GM19023 (cell line): ENCODE measurements around the gene RFNG.

Experiments used
- ATAC-seq: cut with Tn5 transposase; IDR thresholded peaks from one replicate; pipeline ENCODE4 v1.9.1; 2021; ENCODE audit warnings: mild to moderate bottlenecking, moderate library complexity; ENCODE audit not compliant: unreplicated experiment

RFNG gene

DNA sequence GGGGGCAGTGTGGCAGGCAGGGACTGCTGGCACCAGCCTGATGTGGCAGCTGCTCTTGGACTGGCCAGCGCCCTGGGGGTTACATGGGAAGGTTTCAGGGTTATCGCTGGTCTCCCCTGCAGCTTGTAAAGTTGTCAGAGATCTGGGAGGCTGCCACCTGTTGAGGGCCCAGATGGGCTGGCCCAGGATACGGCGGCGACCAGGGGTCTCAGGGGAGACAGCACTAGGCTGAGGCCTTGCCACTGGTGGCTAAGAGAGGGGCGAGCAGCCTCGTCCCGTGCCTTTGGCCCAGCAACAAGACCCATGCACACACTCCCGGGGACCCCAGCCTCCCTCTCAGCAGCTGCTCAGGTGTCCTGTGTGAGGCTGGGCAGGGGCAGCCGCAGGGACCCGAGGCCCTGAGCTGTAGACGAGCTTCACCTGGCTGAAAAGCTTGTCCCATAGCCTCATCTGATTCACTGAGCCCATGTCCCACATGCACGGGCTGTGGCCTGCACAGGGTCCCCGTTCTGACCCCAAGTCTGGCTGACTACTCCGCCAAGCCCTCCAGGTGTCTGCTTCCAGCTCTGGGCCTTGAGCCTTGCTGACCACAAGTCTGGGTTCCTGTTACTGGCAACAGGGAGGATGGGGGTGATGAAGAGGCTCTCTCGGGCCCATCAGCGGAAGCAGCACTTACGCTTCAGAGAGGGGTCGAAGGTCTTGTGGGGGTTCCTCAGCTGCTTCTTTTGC is 7.8 kb upstream of the RFNG start:
- no peak for ATAC-seq

DNA sequence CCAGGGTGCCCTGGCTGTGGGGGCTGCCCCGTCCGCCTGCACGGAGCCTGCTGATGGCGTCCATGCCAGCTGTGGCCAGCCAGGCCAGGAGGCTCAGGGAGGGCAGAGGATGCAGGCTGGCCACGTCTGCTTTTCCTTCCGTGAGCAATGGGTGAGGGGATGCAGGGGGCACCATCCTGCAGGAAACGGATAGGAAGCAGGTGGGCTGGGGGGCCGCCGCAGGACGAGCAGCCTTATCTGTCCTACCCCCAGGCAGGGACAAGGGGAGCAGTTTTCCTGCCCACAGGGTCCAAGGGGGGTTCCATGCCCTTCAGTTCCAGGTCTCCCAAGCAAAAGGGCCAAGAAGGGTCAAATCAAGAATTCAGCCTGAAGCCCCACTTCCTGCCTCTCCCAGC is 7.2 kb upstream of the RFNG start:
- no peak for ATAC-seq

DNA sequence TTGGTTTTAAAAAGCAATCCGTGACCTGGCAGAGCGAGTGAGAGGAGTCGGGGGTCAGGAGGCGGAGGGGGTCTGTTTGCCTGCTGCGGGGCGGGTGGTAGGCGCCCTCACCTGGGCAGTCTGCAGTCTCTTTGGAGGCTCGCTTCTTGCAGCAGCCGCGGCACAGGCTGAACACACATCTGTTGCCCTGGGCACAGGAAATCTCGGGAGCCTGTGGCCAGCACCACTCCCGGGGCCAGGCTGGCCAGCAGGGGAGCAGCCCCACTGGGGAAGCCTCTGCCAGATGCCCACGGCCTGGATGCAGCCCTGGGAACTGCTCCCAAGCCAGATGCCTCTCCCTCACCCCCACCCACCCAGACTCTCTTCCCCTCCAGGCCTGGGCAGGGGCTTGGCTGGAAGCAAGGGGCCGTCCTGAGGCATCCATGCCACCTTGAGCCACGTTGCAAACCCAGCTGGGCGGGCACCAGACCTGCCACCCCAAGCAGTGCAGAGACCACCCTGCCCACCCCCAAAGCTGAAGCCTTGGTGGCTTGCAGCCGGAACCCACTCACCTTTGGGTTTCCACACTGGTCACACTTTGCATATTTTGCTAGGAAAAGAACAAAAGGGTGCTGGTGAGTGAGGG is 6.7 kb upstream of the RFNG start:
- ATAC-seq: no peak

DNA sequence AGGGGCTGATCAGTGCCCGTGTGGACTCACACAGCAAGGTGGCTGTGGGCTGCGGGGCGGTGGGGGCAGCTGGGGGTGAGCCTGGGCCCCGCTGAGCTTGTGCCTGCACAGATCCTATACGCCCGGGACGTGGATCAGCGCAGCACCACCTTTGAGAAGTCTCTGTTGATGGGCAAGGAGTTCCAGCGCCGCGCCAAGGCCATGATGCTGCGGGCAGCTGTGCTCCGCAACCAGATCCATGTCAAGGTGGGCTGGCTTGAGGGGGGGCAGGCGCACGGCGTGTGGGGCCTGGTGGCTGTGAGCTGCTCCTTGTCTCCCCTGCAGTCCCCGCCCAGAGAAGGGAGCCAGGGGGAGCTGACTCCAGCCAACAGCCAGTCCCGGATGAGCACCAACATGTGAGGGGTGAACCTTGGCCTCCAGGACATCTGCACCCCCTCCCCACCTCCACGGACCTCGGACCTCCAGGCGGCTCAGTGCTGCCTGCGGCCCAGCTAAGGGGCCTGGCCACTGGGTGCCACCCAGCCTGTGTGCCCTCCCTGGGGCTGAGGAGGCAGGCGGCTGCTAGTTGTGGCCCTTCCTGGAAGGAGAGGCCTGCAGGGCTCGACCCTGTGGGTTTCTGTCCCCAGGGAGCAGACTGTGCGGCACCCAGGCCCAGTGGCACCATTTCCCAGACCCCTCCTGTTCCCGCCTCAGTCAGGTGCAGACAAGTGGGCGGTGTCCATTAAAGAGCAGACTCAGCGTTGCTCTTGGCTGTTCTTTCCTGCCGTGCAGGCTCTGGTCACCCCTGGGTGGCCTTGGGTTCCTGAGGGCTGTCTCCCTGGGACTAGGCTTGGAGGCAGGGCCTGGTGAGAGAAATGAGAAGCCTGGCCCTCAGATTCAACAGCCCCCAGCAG is 5.4 kb upstream of the RFNG start:
- ATAC-seq: no peak

DNA sequence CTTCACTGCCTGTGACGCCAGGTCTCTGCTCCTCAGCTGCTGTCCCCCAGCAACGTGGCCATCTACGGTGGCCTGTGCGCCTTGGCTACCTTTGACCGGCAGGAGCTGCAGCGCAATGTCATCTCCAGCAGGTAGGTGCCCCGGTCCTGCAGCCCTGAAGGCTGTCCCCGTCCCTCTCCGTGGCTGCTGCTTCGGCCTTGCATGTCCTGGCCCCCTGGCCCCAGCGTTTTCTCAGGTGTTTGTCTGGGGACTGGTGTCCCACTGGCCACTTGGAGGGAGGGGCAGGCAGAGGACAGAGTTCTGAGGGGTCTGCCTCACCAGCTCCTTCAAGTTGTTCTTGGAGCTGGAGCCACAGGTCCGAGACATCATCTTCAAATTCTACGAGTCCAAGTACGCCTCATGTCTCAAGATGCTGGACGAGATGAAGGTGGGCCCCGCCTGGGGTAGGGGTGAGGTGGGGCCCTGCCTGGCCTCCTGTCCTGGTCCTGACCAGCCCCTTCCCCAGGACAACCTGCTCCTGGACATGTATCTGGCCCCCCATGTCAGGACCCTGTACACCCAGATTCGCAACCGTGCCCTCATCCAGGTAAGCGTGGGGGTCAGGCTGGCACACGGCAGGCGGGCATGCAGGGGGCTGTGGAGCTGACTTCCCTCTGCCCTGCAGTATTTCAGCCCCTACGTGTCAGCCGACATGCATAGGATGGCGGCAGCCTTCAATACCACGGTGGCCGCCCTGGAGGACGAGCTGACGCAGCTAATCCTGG is 4.5 kb upstream of the RFNG start:
- no peak for ATAC-seq

DNA sequence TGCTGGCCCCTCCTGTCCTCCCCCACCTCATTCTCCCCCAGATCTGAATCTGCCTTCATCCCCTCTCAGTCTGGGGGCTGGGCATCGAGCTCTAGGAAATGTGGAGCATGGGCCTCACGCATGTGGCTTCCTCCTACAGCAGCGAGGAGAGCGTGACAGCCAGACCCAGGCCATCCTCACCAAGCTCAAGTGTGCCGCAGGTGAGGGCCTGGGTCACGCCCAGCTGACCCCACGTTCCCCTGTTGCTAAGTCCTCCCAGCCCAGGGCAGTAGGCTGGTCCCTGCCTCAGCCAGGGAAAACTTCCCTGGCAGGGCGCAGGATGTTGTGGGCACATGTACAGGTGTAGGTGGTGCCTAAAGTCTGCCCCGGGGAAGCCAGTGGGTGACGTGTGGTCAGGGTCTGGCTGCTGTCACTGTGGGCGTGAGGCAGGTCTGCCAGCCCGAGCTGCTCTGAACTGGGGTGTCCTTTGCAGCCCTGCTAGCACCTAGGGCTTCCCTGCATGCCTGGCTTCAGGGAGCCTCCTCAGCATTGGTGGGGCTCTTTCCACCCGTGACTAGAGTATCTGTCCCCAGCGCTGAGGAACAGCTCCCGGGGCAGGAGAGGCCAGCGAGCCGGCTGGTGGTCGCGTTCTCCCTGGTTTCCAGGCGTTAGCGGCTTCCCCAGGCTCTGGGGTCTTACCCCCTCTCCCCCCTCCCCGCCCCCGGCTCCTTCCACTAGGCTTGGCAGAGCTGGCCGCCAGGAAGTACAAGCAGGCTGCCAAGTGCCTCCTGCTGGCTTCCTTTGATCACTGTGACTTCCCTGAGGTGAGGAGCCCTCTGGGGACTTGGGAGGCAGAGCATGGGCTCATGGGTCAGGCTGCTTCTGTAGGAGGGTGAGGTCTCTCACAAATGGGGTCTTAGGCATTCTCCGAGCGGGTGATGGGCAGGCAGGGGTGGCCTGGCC is 3.7 kb upstream of the RFNG start:
- ATAC-seq: no peak

DNA sequence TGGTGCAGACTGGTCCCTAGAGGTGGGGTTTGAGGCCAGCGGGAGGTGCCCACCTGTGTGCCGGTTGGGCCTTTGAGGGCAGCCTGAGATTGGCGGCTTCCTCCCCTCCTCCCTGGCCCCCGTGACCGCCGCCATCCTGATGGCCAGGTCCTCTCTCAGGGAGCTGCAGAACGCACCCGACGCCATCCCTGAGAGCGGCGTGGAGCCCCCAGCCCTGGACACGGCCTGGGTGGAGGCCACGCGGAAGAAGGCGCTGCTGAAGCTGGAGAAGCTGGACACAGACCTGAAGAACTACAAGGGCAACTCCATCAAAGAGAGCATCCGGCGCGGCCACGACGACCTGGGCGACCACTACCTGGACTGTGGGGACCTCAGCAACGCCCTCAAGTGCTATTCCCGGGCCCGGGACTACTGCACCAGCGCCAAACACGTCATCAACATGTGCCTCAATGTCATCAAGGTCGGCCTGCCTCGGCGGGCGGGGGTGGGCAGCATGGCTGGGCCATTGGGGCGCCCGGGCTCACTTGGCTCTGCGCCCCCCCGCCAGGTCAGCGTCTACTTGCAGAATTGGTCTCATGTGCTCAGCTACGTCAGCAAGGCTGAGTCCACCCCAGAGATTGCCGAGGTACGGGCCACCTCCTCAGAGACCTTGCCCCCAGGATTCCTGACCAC is 2.9 kb upstream of the RFNG start:
- no peak for ATAC-seq

DNA sequence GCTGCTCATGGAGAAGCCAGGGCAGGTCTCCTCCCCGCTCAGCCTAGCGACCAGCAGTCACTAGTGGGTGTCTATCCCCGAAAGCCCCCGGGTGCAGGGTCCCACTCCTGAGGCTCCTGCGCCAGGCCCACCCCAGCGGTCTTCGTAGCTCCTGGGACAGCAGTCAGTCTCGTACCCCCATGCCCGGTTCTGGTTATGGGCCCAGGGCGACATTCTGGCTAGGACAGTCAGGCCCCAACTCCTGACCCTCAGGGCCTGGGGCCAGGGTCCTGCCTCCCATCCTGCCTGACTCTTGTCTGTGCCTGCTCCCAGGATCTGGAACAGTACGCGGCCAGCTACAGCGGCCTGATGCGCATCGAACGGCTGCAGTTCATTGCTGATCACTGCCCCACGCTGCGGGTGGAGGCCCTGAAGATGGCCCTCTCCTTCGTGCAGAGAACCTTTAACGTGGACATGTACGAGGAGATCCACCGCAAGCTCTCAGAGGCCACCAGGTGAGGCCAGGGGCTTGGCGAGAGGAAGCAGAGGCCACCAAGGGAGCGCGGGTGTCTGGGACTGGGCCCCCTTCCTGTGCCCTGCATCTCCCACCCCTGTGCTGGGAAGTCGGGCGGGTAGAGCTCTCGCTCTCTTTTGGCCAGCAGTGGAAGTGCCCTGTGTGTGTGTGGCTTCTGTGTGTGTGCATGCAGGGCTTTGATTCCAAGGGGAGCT is 2.1 kb upstream of the RFNG start:
- no peak for ATAC-seq

DNA sequence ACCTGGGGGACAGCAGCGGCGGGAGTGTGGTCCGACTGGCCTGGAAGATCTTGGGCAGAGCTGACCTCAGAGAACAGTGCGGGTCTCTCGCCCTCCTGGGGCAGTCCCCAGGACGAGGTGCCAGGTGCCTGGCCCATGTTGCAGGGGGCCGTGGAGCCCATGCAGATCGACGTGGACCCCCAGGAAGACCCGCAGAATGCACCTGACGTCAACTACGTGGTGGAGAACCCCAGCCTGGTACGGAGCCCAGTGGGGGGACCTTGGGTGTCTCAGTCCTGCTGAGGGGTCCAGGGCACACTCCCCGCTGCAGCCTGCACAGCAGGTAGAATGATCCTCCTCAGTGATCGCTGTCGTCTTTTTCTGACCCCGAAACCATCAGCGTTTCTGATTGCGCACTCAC is 1.5 kb upstream of the RFNG start:
- no peak for ATAC-seq

DNA sequence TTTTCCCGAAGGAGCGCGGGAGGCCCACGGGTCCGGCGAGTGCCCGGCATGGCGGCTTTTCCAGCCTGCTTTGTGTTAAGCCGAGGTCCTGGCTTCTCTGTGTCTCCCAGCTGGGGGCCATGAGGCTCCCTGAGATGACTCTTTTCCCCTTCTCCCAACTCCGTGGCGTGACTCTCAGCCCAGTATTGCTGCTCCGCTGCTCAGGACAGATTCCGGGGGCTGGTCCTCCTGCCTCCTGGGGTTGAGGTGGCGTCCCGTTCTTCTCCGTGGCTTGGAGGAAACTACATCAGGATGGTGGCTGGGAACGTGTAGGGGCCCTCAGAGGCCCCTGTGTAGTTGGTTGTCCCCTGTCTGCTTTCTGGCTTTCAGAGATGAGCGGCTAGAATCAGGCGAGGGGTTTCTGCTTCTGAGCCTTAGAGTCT is 1.0 kb upstream of the RFNG start:
- no peak for ATAC-seq

DNA sequence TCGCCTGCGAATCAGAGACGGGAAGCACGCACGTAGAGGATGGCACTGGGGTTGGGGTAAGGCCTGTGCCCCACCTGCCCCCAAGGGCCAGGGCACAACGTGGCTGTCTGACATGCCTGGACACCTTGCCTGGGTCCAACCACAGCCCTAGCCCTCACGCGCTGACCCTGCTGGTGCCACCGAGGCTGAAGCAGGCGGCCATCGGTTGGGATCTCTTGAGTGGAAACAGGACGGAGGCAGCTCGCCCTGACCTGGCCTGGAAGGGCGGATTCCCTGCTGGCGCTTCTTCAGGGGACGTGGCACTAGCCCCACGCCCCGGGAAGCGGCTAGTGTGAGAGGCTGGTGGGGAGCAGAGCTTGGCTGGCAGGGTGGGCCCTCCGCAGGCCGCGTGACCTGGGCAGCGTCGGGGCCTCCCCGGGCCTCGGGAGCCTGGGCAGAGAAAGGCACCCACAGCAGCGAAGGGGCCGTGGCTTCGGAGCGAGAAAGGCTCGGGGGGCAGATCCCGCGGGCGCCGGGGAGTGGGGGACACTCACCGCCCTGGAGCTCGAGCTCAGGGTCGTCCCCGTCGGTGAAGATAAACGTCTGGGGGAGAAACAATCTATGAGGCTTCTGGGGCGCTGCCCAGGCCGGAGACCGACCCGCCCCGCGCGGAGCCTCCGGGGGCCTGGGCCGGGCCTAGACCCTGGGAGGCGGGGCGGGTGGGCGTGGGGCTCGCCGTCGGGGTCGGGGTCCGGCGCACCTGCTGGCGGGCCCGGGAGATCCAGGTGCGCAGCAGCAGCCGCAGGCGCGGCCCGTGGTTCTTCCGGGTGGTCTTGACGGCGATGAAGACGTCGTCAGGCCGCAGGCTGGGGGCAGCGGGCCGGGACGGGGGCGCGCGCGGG is 610 bp downstream of the RFNG start:
- no peak for ATAC-seq

DNA sequence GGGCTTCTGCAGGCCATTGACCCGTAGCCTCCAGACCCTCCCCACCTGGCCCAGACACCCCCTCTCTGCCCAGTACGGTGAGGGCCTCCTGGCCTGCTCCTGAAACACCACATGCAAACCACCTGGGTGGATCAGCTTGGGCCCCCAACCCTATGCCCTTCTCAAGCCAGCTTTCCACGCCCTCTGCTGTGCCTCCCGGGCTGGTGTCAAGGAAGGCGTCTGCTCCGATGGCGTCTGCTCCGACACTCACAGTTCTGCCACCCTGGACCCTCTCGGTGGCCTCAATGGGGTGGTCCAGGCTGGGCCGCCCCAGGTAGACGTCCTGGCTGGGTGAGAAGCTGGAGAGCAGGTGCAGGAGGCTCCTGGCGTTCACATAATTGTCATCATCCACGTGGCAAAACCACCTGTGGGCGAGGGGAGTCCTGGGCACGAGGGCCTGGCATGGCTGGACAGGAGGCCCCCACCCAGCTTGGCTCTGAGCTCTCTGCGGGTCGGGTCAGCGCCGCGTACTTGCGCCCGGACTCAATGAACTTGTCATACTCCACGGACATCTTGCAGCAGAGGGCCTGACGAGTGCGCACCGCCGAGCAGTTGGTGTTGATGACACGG is 1.4 kb downstream of the RFNG start:
- ATAC-seq: no peak

DNA sequence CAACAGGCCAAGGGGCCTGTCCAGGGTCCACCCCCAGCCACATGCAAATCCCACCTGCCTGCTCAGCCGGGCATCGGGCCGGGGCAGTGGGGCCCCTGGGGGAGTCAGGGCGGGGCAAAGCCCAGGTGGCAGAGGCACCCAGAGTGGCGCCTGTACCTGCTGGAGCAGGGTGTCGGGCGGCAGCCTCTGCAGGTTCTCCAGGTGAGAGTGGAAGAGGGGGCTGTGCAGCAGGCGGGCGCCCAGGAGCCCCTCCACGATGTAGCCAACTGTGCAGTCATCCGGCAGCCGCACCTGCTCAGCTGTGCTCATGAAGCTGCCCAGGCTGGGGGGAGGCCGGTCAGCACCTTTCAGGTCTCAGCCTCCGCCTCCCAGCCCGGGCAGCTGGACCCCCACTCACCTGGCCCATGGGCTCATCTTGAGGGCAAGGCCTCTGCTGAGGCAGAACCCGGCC is 2.1 kb downstream of the RFNG start:
- no peak for ATAC-seq

DNA sequence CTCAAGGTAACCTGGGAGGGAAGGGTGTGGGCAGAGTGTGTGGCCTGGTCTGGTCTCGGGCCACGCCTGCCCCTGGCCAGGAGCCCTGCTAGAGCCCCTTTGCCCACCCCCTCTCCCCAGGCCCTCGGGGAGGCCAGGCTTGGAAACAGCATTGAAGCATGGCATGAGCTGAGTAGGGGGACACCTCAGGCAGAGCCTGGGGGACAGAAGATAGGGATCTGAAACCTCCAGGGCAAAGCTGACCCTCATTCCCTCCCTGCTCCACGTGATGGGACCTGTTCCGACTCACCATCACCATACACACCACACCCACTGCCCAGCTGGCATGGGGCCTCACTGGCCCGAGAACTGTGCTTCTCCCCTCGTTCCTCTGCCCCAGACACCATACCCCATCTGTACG is 2.5 kb downstream of the RFNG start:
- ATAC-seq: no peak

DNA sequence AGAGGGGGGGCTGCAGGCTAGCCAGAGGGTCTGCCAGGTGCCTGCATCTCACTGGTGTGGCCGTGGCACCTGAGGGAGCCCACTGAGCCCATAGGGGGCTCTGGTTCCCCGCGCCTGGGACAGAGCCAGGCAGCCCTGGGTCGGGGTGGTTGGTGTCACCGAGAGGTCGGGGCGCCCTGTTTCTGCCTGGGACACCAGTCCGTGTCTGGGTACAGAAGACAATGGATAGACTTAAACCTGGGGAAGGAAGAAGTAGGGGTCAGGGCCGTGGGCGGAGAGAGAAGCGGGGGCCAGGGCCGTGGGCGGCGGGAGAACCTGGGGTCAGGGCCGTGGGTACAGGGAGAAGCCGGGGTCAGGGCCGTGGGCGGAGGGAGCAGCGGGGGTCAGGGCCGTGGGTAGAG is 3.0 kb downstream of the RFNG start:
- no peak for ATAC-seq

DNA sequence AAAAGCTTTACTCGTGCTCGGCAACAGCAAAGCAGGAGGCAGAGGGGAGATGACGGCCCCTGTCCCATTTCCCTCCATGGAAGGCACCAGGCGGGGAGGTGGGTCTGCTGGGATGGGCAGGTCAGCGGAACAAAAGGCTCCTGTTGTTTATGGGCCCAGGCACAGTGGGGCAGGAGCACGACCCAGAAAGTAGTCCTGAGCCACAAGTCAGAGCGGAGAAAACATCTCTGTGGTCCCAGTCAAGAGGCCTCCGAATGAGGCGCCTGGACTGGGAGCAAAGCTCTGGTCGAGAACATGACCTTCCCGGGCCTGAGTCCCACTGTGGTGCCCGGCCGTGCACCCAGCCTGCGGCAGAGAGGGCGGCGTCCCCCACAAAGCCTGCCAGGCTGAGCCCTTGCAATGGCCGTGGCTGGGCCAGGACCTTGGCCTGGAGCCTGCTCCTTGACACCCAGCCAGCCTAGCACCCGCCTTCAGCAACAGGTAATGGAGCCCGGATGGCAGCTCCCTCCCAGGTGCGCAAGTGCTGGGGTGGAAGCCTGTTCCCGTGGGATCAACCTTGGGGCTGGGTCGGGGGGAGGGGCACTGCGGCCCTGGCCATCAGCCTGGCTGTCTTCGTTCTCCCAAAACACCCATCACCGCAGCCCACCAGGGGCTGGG is 3.6 kb downstream of the RFNG start:
- no peak for ATAC-seq

DNA sequence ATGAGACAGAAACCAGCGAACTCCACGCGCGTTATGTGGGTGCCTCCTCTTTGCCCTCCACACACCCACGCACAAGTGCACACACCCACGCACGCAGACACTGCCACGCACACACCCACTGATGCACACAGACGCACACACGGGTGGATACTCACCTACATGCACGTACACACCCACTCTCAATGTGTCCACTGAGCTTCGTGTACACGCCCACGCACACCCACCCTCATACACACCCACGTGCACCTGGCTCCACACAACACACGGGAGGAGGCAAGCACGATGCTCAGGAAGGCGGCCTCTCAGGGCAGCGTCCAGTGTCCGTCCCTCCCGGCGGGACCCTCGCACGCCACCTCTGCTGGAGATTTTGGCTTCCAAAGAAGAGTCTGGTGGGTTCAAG is 4.2 kb downstream of the RFNG start:
- no peak for ATAC-seq
